NCI-H69 (cell line): ENCODE data around the gene SFXN4.

Experiments used
- DNase-seq: peaks from one replicate; lab custom pipeline; 2025; lab: John Stamatoyannopoulos, UW

The SFXN4 gene, protein sequence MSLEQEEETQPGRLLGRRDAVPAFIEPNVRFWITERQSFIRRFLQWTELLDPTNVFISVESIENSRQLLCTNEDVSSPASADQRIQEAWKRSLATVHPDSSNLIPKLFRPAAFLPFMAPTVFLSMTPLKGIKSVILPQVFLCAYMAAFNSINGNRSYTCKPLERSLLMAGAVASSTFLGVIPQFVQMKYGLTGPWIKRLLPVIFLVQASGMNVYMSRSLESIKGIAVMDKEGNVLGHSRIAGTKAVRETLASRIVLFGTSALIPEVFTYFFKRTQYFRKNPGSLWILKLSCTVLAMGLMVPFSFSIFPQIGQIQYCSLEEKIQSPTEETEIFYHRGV

DNA sequence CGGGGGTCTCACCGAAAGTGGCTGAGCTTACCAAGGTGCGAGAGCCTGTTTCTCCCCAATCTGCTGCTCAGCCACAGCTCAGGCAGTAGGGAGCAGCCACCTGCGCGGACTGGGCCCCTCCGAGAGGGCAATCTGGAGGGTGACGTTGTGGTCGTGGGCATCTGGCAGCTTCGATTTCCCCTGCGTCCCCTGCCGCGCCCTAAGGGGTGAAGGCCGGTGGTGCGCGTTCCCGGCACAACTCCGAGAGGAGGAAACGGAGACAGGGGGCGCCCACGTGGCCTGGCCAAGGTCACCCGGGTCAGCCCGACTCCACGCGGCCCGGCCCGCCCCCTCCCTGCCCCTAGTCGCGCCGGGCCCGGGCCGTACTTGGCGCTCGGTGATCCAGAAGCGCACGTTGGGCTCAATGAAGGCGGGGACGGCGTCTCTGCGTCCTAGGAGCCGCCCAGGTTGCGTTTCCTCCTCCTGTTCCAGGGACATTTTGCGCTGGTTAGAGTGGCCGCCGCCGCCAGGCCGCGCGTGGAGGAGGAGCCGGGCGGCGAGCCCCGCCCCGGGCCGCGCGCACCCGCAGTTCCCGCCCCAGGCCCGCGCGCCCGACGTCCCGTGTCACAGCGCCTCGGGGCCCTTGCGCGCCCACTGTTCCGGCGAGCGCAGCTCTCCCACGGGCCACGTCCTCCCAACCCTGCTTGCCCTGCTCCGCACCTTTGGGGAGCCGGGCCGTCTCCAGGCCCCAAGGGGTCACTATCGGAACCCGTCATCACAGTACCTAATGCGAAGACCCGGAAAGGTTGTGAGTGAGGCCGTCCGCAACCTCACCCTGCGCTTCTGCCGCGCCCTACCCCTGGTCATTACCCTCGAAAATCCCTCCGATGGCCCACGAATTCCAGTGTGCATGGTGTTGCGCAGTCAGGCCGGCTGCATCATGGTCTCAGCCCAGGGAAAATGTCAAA is at the start of gene SFXN4:
Gene SFXN4, minus strand, starts transcription at position 544 of the 947 bp plus-strand sequence. Its CDS starts 67 bp downstream, at position 477.
- peak; percentile 80 for DNase-seq

DNA sequence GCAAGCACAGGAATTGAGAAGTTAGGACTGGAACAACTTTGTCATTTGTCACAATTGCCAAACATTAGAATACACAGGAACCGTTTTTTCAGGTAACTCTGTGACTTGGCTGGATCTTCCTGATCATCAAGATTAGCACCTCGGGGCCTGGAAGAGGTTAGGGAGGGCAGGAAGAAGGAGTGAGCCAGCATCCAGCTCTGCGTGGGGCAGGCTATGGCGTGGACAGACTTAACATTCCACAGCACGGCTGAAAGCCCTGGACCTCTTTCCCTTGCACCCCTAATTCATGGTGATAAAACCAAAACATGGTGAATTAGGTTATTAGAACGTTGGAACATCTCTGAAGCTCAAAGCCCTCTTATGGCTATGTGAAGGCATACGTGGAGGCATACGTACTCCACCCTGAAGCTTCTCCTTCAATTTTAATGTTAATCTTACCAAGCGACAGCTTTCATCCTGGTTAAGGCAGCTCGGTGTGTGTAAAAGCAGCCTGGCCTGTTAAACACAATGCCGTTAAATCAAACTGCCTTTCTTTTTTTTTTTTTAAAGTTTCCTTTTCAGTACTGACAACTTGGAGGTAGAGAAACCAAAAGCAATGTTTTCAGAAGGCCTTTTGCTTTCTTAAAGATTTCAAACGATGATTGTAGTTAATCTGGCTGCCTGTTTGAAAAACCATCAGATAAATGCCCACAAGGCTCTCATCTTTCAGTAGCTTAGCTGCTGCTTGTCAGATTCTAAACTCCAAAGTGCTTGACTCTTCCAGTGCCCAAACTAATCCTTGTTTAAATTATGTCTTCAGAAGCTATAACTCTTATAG is 46.3 kb upstream of the SFXN4 start:
- DNase-seq: no peak

DNA sequence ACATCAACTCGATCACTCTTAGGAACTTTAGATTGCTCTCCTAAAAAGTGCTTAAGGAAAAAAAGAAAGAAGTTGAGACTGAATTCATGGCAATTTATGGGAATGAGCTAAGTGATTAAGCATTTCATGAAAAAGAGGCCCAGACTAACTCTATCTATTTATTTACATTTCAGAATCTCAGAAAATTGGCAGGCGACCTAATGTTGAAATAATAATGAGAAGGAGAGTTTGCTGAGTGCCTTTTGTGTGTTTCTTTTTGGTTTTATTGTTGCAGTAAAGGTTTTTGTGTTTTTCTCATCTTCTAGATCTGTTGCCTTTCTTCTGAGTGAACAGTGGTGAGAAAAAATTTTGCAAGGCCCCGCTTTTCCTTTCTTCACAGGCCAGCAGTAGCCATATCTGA is 45.7 kb upstream of the SFXN4 start:
- DNase-seq: no peak

DNA sequence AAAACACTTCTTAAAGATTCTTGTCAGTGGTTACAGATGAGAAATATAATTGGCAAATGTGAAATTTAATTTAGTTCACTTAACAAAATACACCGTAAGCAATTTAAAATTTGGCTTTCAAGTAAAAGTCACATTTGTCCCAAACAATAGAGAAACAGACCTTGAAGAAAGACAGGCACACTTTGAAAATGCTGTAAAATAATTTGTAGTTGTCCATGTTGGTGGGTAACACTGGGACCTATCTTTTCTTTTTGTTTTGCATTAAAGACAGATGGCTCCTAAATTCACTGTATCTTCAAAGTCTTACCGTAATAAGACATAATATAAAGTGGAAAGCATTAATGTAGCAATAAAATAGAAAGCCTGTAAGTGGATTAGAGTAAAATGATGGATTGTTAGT is 45.1 kb upstream of the SFXN4 start:
- no peak for DNase-seq

DNA sequence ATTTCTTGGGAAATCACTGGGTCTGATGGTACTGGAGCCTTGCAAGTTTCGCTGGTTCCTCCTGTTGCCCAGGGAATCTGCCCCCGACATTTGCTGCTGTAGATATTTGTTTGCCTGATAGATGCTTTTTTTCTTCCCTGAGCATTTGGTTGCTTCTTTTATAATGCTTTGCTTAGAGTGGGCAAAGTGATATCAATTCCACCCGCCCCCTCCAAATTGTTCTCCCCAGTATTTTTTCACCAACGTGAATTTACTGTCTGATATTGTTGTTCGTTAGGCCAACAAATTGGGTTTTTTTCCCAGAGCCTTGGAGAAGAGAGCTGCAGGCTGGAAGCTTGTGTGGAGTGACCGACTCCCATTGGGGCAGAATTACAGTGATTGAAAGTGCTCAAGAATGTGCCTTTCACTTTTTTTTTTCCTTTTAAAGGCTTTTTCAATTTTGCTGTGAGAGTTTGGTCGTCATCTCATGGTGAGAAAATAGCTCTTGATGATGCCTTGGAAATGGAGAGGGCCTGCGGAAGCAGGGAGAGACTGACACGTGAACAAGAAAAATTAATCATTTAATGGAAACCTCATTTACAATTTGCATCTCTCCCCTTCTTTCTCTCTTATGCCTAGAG is 44.3 kb upstream of the SFXN4 start:
- DNase-seq: no peak

DNA sequence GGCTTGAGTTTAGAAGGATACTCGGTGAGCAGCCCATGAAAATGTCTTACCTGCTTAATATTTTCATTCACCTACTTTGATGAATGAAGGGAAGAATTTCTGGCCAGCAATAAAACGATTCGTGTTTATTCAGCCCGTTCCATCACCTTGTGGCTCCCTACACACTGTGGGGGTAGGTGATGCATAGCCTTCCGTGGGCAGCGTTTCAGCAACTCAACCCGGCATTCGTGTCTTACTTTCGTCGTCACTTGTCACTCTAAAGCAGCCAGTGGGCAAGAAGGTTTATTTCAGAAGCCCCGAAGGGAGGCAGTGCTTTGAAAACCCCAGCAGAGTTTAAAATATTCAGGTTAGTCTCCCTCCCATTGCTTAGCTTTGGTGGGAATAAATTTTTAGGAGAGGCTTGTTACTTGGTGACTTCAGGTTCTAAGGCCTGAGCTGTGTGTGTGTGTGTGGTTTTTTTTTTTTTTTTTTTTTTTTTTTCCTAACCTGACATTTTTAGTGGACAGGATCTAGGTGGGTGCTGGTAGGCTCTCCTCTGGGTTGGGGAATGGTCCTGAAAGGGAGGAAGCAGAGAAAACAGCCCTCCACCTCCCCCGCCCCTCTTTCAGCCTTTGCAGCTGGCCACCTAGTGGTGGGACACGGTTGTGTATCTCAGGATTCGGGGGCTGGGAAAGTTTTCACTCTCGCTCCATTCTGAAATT is 43.7 kb upstream of the SFXN4 start:
- peak; percentile 68 for DNase-seq

DNA sequence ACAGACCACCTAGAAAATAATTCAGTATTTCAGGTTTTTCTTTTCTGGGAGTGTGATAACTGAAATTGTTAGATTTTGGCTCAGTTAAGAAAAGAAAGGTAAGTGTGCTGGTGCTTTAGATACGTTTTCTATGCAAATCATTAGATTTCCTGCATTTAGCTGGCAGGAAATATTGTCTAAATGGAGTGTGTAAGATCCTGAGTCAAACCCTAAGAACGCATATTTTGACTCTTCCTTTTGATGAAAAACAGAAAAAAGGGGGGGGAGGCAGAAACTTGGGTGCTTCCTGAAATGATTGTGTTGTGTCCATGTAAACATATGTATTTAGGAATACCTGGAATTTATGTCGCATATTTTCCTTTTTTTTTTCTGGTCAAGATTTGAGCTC is 43.0 kb upstream of the SFXN4 start:
- no peak for DNase-seq

DNA sequence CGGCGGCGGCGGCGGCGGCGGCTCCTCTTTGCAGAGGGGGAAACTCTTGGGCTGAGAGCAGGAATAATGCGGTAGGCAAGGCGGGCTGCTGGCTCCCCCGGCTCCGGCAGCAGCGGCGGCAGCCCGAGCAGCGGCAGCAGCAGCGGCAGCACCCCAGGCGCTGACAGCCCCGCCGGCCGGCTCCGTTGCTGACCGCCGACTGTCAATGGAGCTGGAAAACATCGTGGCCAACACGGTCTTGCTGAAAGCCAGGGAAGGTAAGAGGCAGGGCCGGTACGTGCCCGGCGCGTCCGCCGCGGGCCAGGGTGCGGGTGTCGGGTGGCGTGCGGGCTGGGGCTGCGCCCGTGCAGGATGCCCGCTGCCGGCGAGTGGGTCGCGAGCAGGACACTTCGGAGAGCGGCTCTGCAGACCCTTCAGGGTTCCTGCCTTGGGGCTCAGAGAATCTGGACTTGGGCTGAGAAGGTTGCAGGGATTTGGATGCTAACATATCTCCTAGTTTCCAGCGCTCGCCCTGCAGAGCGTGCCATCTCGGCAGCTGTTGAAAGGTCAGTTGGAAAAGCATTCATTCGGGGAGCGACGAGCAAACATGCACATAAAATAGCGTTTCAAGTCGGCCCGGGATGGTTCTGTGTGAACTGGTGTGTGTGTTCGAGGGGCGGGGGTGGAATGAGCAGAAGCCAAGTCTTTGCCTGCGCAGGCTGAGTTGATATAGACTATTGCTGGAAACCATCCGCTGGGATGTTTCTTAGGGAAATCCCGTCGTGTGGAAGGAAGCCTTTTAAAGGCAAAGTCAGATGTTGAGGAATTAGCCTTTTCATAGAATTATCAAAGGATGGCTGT is 42.4 kb upstream of the SFXN4 start:
- DNase-seq: peak; percentile 61

DNA sequence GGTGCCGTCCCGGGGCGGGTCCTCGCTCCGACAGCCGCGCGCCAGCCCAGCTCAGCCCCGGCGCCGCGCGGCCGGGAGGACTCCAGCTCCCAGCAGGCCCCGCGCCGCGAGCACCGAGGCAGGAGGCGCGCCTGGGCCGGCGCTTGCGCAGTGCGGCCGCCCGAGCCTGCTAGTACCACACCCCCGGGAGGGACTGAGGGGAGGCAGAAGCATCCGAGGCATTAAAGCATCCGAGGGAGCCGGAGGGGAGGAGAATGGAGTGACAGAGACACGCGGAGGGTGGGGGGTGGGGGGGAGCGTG is 41.8 kb upstream of the SFXN4 start, which contains the start of gene GRK5:
Gene GRK5, plus strand, starts transcription at position 206 of the 301 bp plus-strand sequence. CDS start 347 bp downstream, outside the sequence.
- DNase-seq: peak; percentile 95

DNA sequence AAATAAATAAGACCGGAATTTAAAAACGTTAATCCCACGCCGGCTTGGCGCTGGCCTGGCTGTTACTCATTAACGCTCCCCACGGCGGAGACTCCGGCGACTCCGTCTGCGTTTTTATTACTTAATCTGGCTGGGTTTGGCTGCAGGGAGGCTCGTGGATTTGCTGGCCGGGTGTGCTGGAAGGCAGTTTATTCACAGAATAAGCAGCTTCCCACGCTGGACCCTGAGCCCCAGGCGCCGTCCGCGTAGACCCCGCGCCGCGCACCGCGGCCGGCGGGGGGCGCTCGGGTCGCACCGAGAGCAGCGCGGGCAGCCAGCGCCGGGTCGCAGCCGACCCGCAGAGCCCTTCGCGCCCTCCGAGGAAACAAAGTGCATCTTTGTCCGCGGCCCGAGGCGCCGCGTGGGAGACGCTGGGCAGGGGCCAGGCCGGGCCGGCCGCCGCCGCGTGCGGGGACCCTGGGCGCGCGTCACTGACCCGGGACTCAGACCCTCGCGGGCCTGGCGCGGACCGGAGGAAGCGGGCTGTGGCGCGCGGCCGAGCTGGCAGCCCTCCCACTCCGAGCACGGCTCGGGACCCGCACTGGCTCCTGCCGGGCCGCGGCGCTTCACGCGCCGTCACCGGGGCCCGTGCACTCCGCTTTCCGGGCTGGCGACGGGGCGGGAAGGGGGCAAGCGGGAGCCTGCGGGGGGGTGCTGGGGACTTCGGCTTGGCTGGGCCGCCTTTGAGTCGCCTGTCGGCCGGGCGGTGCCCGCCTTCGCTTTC is 41.3 kb upstream of the SFXN4 start:
- DNase-seq: peak; percentile 74

DNA sequence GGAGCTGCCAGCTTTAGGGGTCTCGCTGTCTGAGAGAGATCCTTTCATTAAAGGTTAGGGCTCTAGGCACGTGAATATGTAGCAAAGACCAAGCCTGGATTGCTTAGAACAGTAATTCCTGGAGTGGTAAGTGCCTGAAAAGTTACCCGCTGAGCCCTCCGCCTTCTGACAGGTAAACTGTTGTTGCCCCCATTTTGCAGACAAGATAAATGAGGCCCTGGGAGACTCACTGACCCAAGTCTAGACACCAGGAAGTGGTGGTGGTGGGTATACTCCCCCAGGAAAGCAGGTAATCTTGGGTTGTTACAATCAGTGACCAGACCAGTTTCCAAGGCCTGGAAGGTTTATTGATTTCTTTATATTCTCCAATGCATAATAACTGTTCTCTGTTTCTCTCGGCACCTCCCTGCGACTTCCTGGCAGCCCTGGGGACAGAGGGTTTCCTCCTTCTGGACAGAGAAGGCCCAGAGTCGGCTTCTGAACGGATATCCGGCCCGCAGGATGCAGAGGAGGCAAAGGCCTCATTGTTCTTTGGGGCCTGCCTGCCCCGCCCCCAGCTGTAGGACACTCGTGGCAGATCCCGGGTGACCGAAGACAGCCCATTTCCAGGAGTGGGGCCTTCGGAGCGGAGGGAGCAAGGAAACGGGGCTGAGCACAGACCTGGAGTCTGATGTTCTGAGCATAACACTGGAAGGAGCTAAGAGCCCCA is 40.5 kb upstream of the SFXN4 start:
- DNase-seq: peak; percentile 15

DNA sequence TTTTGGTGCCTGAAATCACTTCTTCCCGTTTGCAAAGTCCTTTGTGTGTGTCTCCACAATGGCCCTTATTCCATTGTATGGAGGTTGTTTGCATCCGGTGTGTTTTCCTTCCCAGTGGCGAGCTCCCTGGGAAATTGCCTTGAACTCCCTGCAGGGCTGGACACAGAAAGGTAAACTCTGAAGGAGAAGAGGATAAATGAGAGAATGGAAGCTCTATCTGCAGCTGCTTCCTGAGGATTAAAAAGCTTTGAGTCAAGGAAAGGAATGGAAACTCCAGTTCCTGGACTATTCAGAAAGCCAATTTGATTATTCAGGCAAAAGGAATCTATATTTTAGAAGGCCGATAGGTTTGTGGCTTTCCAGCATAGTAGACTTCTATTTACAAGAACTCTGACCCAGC is 37.5 kb upstream of the SFXN4 start:
- DNase-seq: peak; percentile 51

DNA sequence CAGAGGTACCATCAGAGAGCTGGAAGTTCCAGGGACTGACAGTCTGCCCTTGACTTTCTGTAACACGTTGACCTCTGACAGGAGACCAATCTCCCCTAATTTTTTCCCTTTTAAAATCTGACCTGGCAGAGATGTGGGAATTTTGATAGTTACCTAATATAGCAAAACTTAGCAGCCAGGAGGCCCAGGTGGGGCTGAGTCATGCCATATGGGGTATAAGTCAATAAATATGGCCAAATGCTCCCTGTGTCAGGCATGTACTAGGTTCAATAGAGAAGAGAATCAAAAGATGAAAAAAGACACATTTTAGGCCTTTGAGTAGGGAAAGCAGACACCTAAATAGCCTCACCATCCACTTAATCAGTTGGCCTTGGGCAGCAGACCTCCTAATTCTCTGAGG is 35.7 kb upstream of the SFXN4 start:
- DNase-seq: no peak

DNA sequence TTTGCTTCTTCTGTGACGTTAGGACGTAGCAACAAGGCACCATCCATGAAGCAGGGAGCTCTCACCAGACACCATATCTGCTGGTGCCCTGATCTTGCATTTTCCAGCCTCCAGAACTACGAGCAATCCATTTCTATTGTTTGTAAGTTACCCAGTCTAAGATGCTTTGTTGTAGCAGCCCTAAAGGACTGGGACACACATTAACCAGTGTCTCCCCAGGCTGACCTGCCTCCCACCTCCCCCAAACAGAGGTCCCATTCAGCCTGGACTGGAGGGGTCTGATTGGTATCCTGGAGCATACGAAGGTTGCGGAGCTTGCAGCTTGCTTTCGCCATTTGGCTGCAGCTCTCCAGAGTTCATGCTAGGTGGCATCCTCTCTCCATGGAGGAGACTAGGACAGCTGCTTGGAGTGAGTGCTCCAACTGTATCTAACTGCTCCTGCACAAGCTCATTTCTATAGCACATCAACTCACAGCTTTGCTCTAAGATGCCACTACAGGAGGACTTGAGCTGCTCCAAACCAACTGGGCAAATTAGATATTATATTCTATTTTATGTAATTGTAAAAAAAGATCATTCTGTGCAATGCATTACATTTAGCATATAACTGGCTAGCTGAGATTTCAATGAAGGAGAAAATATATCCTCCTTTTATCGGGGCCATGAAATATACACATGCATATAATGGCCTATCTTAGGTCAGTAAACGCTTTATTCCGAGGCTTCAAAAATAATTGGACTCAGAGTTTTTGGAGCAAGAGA is 33.9 kb upstream of the SFXN4 start:
- peak; percentile 68 for DNase-seq

DNA sequence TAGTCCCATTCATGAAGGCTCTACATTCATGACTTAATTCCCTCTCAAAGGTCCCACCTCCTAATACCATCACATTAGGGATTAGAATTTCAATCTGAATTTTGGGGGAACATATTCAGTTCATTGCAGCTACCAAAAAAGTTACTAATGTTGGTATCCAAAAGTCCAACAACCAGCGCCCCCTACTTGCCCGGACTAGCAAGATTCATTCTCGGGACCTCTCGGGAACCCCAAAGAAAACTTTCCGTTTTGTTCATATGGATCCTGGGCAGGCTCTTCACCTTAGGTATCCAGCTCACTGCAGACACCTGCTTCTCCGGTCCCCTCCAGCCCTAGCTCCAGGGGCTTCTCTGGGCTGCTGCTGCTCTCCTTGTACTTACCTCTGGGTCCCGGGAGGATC is 32.9 kb upstream of the SFXN4 start:
- no peak for DNase-seq

DNA sequence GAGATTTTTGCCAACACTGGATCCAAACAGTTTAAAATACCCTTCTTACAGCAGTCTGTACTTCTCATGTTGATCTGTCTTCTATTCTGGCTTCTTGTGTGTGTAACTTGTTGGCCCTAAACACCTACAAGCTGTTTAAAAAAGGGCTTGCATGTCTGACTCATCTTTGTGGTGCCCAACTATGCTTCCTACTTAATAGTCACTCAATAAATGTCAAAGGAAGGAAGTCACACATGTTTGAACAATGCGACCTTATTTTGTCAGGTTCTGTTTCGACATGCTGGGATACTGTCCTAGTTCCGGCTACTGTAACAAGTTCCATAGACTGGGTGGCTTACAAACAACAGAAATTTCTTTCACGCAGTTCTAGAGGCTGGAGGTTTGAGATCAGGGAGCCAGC is 32.4 kb upstream of the SFXN4 start:
- no peak for DNase-seq

DNA sequence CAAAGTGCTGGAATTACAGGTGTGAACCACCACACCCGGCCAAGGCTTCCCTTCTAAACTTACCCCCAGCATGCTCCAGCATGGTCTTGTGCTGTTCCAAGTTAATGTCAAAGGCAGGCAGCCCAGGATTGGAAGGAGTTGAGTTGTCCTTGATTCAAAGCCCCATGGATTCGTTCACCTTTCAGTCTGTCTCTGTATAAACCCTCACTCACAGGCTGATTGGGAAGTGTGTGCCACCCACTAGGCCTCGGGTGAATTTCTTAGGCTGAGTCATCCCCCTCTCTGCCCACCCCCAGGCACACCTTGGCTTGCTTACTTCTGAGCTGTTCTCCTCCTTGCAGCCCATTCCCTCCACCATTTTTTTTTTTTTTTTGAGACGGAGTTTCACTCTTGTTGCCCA is 26.4 kb upstream of the SFXN4 start:
- DNase-seq: no peak
